GM18499 (cell line): Measurements from ENCODE around the gene RAB33A.
A peak's percentile ranks its signal among the peaks of the same experiment; 100 is the strongest.

Source experiments
- ATAC-seq: cut with Tn5 transposase; IDR thresholded peaks from one replicate; pipeline ENCODE4 v1.9.1; 2021; ENCODE audit warnings: moderate number of reproducible peaks; ENCODE audit not compliant: insufficient read depth, unreplicated experiment

Gene RAB33A

DNA sequence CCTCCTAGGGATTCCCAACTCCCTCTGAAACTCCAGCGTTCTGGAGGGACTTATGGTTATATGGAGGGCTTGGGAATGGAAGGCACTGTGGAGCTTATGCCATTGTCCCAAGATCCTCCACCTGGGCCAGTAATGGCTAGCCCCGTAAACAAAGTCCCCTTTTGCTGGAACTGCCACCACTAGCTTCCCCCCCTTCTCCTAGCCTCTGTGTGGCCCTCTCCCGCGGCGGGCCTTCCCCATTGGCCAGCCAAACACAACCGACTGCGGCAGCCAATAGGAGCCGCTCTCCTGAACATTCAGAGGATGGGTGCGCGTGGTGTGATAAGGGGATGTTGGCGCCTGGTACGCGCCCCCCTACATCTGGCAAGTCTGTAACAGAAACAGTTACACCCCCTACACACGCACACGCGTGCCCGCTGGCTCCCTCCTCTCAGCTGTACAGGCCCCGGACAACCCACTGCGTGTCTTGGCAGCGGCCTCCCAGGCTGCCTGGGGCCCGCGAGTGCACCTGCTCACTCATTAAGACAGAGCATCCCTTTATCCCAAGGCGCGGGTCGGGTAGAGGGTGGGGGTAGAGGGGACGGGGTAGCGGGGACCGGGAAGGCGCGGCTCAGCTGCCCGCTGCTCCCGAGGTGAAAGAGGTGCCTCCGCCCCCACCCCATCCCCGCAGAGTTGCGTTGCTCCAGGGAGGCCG lies 863 bp upstream of the RAB33A start:
- ATAC-seq, result peak; percentile 44

DNA sequence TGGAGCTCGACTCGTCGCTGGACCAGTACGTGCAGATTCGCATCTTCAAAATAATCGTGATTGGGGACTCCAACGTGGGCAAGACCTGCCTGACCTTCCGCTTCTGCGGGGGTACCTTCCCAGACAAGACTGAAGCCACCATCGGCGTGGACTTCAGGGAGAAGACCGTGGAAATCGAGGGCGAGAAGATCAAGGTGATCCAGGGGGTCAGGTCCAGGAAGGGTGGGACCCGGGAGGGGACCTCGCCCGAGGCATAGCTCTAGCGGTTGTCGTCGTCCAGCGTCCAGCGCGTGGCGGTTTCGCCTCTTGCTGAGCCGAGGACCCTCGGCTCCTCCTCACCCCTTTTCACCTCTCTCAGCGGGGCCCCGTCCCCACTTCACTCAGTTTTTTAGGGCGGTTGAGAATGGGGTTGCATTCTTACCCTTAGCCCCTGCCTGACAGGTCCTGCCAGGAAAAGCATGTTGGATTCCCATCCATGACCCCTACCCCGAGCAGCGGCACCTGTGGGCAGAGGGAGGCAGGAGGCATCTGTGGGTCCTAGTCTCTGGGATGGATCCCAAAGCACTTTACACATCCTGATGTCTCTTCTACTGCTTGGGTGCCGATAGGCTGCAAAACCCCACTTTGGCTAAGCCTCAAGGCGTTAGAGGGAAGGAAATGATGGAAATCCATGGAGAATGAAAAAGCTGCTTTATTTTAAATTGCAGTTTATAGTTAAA lies 524 bp downstream of the RAB33A start:
- ATAC-seq, result no peak

DNA sequence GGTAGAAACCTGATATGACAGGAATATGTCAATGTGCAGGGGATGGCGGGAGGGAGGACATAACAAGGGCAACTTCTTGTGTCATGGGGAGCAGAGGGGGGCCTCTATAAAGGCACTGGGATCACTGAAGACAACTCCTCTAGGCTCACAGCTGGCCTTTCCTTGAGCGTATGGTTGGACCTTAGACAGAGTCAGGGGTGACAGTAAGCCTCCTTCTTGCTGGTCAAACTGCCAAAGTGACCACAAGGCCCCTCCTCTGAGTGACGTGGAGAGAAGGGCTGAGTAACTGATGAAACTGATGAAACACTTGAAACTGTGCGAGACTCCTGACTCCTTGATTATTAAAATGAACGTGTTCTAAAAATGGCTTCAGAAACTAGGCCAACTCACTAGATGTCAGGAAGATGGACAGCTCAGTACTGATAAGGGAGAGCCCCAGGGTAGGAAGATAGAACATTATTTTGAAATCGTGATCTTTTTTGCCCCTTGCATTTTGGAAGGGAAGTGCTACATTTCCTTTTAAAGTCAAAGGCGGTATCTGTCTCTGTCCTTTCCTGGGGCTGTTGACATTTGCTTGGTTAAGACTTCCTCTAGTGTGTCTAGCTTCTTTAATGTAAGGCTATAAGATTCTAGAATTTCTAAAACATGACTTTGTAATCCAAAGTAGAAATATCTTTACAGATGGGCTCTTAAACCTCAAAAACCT lies 1.6 kb downstream of the RAB33A start:
- no peak for ATAC-seq

DNA sequence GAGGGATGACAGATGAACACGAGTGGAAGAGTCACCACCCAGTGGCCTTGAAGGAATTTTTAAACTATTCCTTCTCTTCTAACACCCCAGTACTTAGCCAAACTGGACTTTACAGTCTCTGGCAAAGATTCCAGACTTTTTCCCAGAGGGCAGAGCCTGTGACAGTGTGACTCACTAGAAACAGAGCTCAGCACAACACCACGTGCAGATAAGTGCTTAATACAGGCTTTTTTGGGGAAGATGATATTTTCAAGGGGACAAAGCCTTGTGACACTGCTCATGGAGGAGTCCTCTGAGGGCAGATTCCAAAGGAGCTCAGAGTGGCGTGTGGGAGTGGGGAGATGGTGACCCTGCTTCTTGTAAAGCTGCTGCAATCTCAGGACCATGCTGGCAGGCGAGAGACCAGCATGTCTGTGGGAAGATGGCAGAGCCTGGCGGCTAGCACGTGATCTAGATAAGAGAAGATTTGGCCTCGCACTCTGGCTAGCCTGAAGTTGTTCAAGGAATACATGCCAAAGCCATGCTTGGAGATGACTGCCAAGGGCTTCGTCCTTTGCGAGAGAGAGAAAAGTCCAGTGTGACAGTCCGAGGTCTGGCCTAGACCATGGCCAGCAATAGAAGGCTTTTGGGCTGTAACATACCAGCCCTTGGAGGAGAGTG lies 2.4 kb downstream of the RAB33A start:
- no peak for ATAC-seq

DNA sequence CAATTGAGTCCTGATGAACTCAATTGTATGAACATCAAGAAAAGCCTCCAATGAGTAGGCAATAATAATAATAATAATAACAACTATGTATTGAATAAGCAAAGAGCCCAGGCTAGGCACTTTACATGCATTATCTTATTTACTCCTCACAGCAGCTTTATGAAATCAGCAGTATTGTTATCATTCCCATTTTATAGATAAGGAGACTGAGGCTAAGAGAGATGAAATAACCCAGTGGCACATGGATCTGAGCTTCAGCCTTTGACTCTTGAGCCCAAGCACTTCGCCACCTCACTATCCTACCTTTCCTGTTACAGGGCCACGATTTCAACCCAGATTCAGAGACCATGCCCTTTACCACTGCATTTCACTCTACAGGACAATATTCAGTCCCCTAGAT lies 3.2 kb downstream of the RAB33A start:
- no peak for ATAC-seq

DNA sequence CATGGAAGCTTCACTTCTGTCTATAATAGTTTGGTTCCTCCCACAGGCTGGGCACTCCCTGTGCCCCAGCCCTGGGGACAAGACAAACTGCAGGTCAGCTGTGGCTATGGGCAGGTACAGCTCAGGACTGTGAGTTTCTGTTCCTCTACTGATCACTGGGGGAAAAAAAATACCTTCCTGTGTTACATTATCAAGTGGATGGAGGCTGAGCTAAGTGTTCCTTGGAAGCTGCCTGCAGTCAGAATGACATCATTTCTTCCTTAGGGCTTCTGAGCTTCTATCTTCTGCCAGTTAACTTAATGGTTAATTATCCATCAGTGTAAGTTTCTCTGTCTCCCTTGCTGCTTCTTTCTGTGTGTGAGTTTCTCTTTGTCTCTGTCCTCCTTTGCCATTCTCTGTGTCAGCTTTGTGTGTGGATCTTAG lies 4.6 kb downstream of the RAB33A start:
- ATAC-seq, result peak; percentile 79

DNA sequence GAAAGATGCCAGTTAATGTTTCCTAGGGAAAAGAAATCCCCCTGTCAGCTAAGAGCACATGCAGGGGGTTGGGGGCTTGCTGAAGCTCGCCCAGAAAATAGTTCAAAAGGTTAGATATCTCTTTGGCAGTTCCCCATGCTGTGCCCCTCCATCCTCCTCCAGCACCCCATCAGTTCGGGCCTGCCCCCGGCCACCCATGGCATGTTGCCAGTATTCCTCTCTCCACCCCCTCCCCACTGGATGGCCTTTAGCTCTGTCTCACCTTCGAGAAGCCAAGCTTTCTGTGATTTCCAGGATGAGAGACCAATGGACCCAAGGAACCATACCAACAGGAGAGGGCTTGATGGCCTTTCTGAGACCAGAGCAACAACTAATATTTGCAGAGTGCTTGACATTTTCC lies 5.2 kb downstream of the RAB33A start:
- ATAC-seq, result no peak

DNA sequence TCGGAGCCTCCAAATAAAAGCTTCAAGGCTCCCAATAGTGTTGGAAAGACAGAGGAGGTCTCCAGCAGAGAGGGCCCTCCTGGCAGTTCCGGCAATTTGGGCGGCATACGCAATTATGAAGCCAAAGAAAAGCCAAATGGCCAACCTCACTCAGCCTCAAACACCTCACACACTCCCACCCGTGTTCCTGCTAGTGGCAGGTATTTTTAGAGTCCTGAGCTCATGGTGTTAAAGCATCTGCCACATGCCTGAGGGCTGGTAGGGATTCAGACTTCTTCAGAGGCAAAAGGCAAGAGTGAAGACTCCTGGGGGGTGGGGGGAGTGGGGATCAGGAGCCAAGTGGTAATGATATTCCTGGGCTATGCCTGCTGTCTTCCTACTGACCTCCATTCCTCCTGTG lies 7.4 kb downstream of the RAB33A start:
- ATAC-seq, result no peak

DNA sequence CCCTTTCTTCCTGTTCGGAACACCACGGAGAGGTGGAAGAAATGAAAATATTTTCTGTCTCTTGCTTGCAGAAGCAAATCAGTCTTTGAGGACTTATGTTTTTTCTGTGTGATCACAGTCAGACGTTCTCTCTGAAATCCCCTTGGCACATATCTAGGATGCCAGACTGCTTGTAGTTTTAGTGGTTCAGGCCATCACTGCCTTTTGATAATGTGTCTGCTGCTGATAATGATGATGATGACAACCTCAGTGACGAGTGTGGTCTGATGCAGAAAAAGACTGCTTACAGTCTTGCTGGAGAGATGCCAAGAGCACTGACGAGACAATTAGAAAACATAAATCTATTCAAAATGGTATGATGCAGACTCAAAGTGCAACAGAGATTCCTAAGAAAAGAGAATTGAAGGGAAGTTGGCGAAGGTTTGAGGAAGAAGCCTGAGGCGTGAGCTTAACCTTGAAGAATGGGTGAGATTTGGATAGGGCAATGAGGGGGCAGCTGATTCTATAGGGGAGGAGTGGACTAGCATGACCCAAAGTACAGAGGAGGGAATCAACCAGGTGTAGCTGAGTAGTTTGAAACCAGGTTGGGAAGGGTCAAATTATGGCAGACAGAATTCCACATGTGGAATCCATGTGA lies 7.9 kb downstream of the RAB33A start:
- no peak for ATAC-seq

DNA sequence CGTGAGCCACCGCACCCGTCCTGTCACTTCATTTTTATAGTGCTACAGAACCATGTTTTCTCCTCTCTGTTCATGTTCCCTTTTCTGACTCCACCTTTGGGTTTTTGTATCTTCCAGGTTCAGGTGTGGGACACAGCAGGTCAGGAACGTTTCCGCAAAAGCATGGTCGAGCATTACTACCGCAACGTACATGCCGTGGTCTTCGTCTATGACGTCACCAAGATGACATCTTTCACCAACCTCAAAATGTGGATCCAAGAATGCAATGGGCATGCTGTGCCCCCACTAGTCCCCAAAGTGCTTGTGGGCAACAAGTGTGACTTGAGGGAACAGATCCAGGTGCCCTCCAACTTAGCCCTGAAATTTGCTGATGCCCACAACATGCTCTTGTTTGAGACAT lies 12.4 kb downstream of the RAB33A start:
- ATAC-seq, result no peak

DNA sequence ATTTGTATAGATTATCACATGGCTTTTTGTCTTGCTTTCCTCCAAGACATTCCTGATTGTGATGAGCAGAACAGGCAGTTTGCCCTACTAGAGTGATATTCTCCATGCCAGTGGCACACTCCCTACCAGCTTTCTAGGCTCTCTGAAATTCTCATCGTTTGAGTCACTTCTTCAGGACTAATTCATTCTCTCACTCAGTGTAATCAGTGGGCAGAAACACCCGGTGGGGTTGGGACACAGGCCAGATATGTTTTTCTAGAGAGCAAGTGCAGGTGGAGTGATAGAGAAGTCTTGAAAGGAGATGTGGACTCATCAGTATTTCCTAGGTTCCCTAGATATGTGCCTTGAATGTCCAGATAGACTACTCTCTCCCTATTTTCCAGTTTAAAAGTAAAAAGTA lies 13.1 kb downstream of the RAB33A start:
- no peak for ATAC-seq

DNA sequence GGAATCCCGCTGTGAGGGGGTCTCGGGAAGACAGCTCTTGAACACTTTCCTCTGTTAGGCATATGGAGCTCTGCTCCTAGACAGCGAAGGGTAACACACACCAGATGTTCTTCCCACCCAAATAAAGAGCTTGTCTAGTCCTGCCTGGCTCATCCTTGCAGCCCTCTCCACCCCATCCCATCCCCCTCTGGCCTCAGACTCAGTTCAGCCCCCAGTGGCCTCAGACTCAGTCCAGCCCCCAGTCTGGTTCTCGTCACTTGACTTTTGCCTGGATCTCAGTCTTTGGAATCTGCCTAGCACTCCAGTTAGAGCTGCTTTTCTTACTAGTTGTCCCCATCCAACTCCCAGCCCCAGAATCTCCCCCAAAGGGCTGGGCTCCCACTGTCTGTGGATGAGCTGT lies 14.9 kb downstream of the RAB33A start:
- no peak for ATAC-seq

DNA sequence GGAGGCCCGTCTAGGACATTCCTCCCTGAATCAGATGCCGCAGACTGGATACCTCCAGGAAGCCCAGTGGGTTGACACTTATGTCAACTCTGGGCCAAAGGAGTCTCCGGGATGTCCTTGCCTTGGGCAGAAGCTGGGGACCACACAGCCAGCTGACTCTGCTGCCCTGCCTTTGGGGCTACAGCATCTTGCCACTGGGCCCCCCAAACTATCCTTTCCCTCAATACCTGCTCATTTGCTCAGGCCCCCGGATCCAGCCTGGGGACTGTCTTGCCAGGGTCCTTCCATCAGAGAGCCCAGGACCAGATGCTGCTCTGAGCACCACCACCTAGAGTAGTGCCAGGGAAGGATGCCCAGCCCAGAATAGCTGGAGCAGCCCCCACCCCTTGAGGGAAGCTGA lies 19.0 kb downstream of the RAB33A start:
- no peak for ATAC-seq

DNA sequence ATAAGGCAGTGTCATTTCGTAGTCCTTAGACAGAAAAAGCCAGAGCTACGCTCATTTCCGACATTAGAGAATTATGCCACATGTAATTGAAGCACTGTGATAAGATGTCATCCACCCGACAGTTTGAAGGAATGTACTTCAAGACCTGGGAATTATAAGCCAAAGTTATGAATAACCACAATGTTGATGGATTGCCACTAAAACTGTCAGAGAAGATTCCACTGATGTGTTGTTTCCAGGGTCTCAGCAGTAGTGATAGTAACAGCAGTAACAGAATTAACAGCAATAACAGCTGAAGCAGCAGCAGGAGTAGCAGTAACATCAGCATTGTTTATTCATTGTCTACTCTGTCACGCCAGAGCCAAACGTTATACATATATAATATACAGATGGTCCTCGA lies 24.7 kb downstream of the RAB33A start:
- ATAC-seq, result no peak

DNA sequence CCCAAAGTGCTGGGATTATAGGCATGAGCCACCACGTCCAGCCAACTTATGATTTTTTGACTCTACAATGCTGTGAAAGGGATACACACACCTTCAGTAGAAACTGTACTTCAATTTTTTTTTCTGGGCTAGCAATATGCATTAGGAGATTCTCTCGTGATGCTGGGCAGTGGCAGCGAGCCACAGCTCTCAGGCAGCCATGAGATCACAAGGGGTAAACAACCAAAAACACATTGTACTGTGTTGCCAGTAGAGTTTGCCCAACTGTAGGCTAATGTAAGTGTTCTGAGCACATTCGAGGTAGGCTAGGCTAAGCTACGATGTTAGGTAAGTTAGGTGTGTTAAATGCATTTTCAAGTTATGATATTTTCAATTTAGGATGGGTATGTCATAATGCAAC lies 25.7 kb downstream of the RAB33A start:
- no peak for ATAC-seq

DNA sequence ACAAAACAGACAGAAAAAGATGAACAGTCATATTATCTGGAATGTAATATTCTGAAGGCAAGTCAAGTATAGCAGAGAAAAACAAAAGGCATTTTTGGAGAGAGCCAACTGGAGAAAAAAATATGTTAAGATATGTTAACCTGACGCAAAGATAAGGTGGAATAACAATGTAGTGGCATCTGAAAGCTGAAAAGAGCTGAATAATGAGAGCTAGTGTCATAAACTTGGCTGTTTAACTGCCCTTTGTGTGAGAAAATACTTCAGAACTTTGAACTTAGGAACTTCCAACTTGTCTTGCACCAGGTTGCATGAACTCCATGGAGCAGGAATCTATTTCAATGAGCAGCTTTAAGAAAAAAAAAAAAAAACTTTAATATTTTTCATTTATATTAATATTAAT lies 32.9 kb downstream of the RAB33A start:
- ATAC-seq, result no peak

DNA sequence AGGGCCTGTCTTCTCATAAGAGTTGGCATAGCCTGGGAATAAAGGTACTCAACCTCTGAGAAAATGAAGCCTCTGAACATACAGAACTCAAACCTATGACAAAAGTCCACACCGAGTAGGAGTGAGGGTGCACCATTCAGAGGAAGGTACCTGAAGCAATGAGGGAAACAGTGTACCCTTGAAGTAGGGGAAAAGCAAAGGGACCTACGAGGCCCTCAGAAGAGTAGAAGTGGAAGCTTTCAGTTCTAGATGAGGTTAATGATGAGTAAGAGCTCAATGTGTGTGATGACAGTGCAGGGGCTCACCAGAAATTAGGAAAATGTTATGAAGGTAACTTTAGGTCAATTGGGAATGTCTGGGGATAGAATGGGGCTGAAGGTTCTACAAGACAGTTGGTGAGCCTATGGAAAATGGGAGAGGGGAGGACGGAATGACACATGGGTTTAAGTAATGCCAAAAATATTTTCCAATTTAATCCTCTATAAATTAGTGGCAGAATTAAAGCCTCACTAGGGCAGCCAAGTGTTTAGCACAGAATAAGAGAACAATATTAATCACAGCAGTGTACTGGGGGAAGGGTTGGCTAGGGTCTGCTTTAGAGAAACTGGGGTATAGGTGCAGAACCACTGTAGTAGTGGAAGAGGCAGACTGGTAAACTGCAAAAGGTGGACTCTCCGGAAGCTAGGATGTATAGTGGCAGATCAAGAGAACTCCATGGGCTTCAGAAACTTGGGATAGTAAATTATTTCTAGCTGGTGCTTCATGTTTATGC lies 39.8 kb downstream of the RAB33A start:
- no peak for ATAC-seq

DNA sequence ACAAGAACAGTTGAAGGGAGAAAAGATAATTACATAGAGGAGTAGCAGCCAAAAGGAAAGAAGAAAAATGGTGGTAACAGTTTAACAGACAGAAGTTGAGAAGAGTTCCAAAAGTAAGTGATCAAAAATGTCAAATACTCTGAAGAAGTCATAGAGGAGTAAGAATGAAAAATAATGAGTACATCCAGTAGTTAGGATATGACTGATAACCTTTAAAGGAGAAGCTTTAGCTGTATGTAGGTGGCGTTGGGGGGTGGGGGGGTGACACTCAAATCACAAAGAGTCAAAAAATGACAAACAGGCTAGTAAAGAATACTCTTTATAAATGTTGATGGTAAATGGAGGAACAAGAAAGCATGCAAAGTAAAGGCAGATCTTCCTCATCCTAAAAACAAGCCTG lies 40.6 kb downstream of the RAB33A start:
- ATAC-seq, result no peak

DNA sequence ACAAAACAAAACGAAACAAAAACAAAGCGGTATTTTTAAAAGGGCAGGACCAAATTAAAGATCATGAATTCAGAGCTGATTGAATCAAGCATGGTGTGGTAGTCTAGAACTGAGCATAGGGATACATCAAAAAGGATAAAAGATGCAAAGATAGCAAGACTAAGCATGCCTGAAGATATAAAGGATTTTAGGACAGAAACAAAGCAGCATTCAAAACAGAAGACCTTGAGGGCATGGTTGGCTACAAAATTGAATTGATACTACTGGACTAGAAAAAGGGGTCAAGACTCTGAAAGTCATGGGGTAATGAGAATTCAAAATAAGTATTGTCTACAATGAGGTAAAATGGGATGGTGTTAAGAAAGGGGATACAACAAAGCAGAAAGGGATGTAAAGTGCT lies 41.6 kb downstream of the RAB33A start:
- ATAC-seq, result no peak

DNA sequence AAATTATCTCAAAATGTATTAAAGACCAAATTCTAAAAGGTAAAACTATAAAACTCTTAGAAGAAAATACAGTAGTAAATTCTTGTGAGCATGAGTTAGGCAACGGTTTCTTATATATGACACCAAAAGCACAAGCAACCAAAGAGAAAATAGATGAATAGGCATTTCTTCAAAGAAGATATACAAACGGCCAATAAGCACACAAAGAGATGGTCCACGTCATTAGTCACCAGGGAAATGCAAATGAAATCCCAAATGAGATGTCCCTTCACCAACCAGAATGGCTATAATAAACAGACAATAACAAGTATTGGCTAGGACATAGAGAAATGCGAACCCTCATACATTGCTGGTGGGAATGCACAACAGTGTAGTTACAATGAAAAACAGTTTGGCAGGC lies 44.6 kb downstream of the RAB33A start:
- ATAC-seq, result no peak
